GM11168 (cell line): Measurements from ENCODE around the gene SH3RF3.

Source experiments
- in situ Hi-C: fragments of 300-500 bp; cut with MboI; formaldehyde crosslinking; loops from one replicate; pipeline ENCODE4 v1.12.0; 2022; ENCODE audit warnings: low sequenced_read_pairs; ENCODE audit not compliant: unreplicated experiment

SH3RF3 gene

GRCh38 chr2:109229094-109229675, 100.2 kb downstream of the SH3RF3 start:
- in situ Hi-C loops, result no loop called here

GRCh38 chr2:109230941-109231420, 102.0 kb downstream of the SH3RF3 start:
- in situ Hi-C loops, result no loop called here

GRCh38 chr2:109231428-109231827, 102.4 kb downstream of the SH3RF3 start:
- in situ Hi-C loops, result no loop called here

GRCh38 chr2:109231996-109232705, 103.1 kb downstream of the SH3RF3 start:
- in situ Hi-C loops, result no loop called here

- in situ Hi-C loops, result no loop called here
These were observed 103.9 kb downstream of the SH3RF3 start for GRCh38 chr2:109232909-109233308.

GRCh38 chr2:109233643-109234042, 104.6 kb downstream of the SH3RF3 start:
- in situ Hi-C loops, result no loop called here

GRCh38 chr2:109234355-109234754, 105.3 kb downstream of the SH3RF3 start:
- in situ Hi-C loops, result no loop called here

- in situ Hi-C loops, result no loop called here
These were observed 107.1 kb downstream of the SH3RF3 start for GRCh38 chr2:109236147-109236546.

- in situ Hi-C loops, result no loop called here
These were observed 108.8 kb downstream of the SH3RF3 start for GRCh38 chr2:109237792-109238191.

- in situ Hi-C loops, result no loop called here
These were observed 109.6 kb downstream of the SH3RF3 start for GRCh38 chr2:109238580-109238979.

GRCh38 chr2:109239720-109240119, 110.7 kb downstream of the SH3RF3 start:
- in situ Hi-C loops, result no loop called here

GRCh38 chr2:109242210-109242653, 113.2 kb downstream of the SH3RF3 start:
- in situ Hi-C loops, result no loop called here

- in situ Hi-C loops, result no loop called here
These were observed 113.8 kb downstream of the SH3RF3 start for GRCh38 chr2:109242654-109243331.

- in situ Hi-C loops, result no loop called here
These were observed 114.7 kb downstream of the SH3RF3 start for GRCh38 chr2:109243526-109244303.

GRCh38 chr2:109244304-109244582, 115.2 kb downstream of the SH3RF3 start:
- in situ Hi-C loops, result no loop called here

GRCh38 chr2:109244750-109245382, 115.9 kb downstream of the SH3RF3 start:
- in situ Hi-C loops, result no loop called here

GRCh38 chr2:109246176-109246575, 117.2 kb downstream of the SH3RF3 start:
- in situ Hi-C loops, result no loop called here

GRCh38 chr2:109246616-109247015, 117.6 kb downstream of the SH3RF3 start:
- in situ Hi-C loops, result no loop called here

GRCh38 chr2:109247340-109247739, 118.3 kb downstream of the SH3RF3 start:
- in situ Hi-C loops, result no loop called here

- in situ Hi-C loops, result no loop called here
These were observed 118.8 kb downstream of the SH3RF3 start for GRCh38 chr2:109247812-109248211.
